Measurements from ENCODE around the gene EHMT1.

EHMT1 gene

GRCh38 chr9:137683262-137683864, 64.6 kb downstream of the EHMT1 start:
- no peak overlapping the region for H3K4me3 ChIP-seq (ENCODE audit: low read length)
- DNase-seq (ENCODE audit: low read depth, low spot score) = no peak

GRCh38 chr9:137685035-137685740, 66.4 kb downstream of the EHMT1 start:
- no peak overlapping the region for H3K4me3 ChIP-seq (ENCODE audit: low read length)
- DNase-seq (ENCODE audit: low read depth, low spot score) = no peak

GRCh38 chr9:137685741-137686420, 67.1 kb downstream of the EHMT1 start:
- no peak for DNase-seq (ENCODE audit: low read depth, low spot score)
- H3K4me3 ChIP-seq (ENCODE audit: low read length) = no peak overlapping the region

GRCh38 chr9:137688261-137688660, 69.5 kb downstream of the EHMT1 start:
- no peak for DNase-seq (ENCODE audit: low read depth, low spot score)

GRCh38 chr9:137688725-137689124, 69.9 kb downstream of the EHMT1 start:
- DNase-seq (ENCODE audit: low read depth, low spot score) = no peak
- no peak overlapping the region for H3K4me3 ChIP-seq (ENCODE audit: low read length)

More at GRCh38 chr9:137688261-137688660, 69.5 kb downstream of the EHMT1 start:
- H3K4me3 ChIP-seq (ENCODE audit: low read length) = no peak overlapping the region

- H3K4me3 ChIP-seq (ENCODE audit: low read length) = no peak overlapping the region
- DNase-seq (ENCODE audit: low read depth, low spot score) = no peak
These were observed 71.1 kb downstream of the EHMT1 start for GRCh38 chr9:137689745-137690529.

GRCh38 chr9:137690930-137691645, 72.3 kb downstream of the EHMT1 start:
- H3K4me3 ChIP-seq (ENCODE audit: low read length) = no peak overlapping the region
- no peak for DNase-seq (ENCODE audit: low read depth, low spot score)

- no peak overlapping the region for H3K4me3 ChIP-seq (ENCODE audit: low read length)
- no peak for DNase-seq (ENCODE audit: low read depth, low spot score)
These were observed 73.0 kb downstream of the EHMT1 start for GRCh38 chr9:137691646-137692351.

GRCh38 chr9:137694236-137694959, 75.6 kb downstream of the EHMT1 start:
- no peak overlapping the region for H3K4me3 ChIP-seq (ENCODE audit: low read length)
- DNase-seq (ENCODE audit: low read depth, low spot score) = no peak

GRCh38 chr9:137694962-137695875, 76.4 kb downstream of the EHMT1 start:
- H3K4me3 ChIP-seq (ENCODE audit: low read length) = no peak overlapping the region
- no peak for DNase-seq (ENCODE audit: low read depth, low spot score)

- no peak for DNase-seq (ENCODE audit: low read depth, low spot score)
- H3K4me3 ChIP-seq (ENCODE audit: low read length) = no peak overlapping the region
These were observed 77.5 kb downstream of the EHMT1 start for GRCh38 chr9:137696136-137696925.

- H3K4me3 ChIP-seq (ENCODE audit: low read length) = no peak overlapping the region
- no peak for DNase-seq (ENCODE audit: low read depth, low spot score)
These were observed 78.4 kb downstream of the EHMT1 start for GRCh38 chr9:137697193-137697592.

GRCh38 chr9:137697832-137698231, 79.0 kb downstream of the EHMT1 start:
- no peak for DNase-seq (ENCODE audit: low read depth, low spot score)
- H3K4me3 ChIP-seq (ENCODE audit: low read length) = no peak overlapping the region

- no peak for DNase-seq (ENCODE audit: low read depth, low spot score)
- H3K4me3 ChIP-seq (ENCODE audit: low read length) = no peak overlapping the region
These were observed 82.1 kb downstream of the EHMT1 start for GRCh38 chr9:137700911-137701310.

GRCh38 chr9:137702615-137703379, 84.0 kb downstream of the EHMT1 start:
- no peak overlapping the region for H3K4me3 ChIP-seq (ENCODE audit: low read length)

More at GRCh38 chr9:137702615-137703379, 84.0 kb downstream of the EHMT1 start:
- no peak for DNase-seq (ENCODE audit: low read depth, low spot score)

Measured in Jurkat, Clone E6-1 (cell line).